Measurements from ENCODE around the gene KIF20B. TPM values are rescaled to one million over a fixed set of nuclear protein-coding genes. Genes with fewer than 3 reads are reported as not detected.

KIF20B gene
- total RNA-seq, 2 donors from 2014 or later, result 3.4 to 5.7 TPM

DNA sequence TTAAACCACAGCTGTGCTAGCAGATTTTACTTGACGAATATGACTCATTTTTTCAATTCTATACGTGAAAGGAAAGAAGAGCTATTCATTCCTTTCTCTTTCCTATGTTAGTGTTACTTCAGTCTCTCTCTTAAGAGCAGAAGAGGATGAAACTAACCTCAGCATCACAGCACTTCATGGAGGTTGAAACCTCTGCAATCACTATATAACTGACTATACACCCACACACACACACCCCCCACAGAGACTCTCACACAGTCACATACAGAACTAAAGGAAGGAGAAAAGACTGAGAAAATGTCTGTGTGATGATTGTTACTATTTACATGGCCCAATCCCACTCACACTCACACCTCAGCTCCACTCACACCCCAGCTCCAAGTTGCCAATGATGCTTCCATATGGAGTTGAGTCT lies 104.2 kb downstream of the KIF20B start:
- Histone ChIP-seq H3K9me3 (no peaks in the 10 kb centered on the region), H3K27ac (no peak overlapping the region), H3K36me3 (no peaks in the 10 kb centered on the region), H3K4me3 (no peak overlapping the region), H3K27me3 (replicated peaks; ENCODE audit: insufficient read depth) (no peaks in the 10 kb centered on the region), H3K4me1 (replicated peaks) (no peaks in the 10 kb centered on the region)
- intact Hi-C loops (cut with DNase I), result no loop called here
- 69% methylated on average over 2 of the region's 2 CpGs for WGBS
- TF ChIP-seq, protein P1, sequence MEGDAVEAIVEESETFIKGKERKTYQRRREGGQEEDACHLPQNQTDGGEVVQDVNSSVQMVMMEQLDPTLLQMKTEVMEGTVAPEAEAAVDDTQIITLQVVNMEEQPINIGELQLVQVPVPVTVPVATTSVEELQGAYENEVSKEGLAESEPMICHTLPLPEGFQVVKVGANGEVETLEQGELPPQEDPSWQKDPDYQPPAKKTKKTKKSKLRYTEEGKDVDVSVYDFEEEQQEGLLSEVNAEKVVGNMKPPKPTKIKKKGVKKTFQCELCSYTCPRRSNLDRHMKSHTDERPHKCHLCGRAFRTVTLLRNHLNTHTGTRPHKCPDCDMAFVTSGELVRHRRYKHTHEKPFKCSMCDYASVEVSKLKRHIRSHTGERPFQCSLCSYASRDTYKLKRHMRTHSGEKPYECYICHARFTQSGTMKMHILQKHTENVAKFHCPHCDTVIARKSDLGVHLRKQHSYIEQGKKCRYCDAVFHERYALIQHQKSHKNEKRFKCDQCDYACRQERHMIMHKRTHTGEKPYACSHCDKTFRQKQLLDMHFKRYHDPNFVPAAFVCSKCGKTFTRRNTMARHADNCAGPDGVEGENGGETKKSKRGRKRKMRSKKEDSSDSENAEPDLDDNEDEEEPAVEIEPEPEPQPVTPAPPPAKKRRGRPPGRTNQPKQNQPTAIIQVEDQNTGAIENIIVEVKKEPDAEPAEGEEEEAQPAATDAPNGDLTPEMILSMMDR (IDR thresholded peaks at IDR 0.05), result no peak
- TF ChIP-seq POLR2A (IDR thresholded peaks at IDR 0.05) (no peak), POLR2AphosphoS5 (IDR thresholded peaks at IDR 0.05) (no peak)
- no peak for DNase-seq (ENCODE audit: low spot score)

GRCh38 chr10:89808842-89809241 lies 107.5 kb downstream of the KIF20B start:
- 66% methylated on average over 2 of the region's 2 CpGs for WGBS
- intact Hi-C loops (cut with DNase I), result no loop called here
- TF ChIP-seq, protein P1 (IDR thresholded peaks at IDR 0.05), result no peak
- H3K9me3 ChIP-seq, result no peaks in the 10 kb centered on the region
- DNase-seq (ENCODE audit: low spot score), result no peak
- no peaks in the 10 kb centered on the region for H3K27me3 ChIP-seq (replicated peaks; ENCODE audit: insufficient read depth)
- H3K4me3 ChIP-seq, result no peak overlapping the region
- no peak overlapping the region for H3K27ac ChIP-seq
- no peaks in the 10 kb centered on the region for H3K36me3 ChIP-seq
- H3K4me1 ChIP-seq (replicated peaks), result no peaks in the 10 kb centered on the region

DNA sequence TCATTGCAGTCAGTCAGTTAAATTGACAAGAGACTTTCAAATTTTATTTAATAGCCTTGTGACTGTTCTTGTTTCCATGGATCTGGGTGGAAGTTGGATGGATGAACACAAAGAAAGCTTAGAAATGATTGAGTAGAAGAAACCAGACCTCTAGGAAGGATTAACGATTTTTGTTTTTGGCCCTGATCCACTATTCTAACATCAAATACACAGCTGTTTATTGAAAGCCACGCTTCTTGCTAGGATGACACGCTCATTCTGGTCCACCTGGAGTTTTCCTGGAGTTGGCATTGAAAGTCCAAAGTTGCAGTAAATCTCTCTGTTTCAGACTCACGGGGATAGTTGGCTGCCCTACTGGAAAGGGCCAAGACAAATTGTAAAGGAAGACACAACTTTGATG lies 108.4 kb downstream of the KIF20B start:
- WGBS, result 69% methylated on average over 4 of the region's 4 CpGs
- TF ChIP-seq POLR2AphosphoS5 (IDR thresholded peaks at IDR 0.05) (no peak), POLR2A (IDR thresholded peaks at IDR 0.05) (no peak)
- TF ChIP-seq, protein P1 (IDR thresholded peaks at IDR 0.05), result no peak
- H3K27me3 ChIP-seq (replicated peaks; ENCODE audit: insufficient read depth), result no peaks in the 10 kb centered on the region
- H3K4me1 ChIP-seq (replicated peaks), result no peaks in the 10 kb centered on the region
- intact Hi-C loops (cut with DNase I), result no loop called here
- no peak for DNase-seq (ENCODE audit: low spot score)
- H3K36me3 ChIP-seq, result no peaks in the 10 kb centered on the region
- no peak overlapping the region for H3K27ac ChIP-seq
- no peak overlapping the region for H3K4me3 ChIP-seq
- H3K9me3 ChIP-seq, result no peaks in the 10 kb centered on the region

DNA sequence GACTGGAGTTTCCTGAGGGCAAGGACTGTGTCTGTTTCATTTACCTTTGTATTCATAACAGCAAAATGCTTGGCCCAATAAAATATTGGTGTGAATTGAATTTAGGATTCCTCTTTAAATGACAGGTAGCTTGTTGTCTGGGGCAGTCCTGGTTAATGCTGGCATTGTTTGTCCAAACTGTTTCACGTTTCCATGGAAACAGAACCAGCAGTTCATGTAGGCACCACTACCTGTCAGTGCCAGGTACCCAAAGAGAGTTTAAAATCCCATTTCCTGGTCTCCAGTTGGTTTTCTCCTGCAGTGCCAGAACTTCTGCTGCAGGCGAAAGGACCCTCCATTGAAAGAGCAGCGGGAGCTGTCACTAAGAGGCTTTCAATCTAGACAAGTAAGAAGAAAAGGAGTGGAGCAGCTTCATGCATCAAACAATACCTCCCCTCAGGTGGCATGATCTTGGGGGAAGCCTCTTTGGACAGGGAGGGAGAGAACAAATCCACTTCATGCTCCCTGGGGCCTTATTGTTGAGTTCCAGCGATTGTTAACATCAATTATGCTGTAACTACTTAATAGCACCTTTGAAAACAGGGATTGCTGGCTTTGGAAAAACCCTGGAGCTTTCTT lies 109.6 kb downstream of the KIF20B start:
- Histone ChIP-seq H3K27me3 (replicated peaks; ENCODE audit: insufficient read depth) (no peaks in the 10 kb centered on the region), H3K9me3 (no peaks in the 10 kb centered on the region), H3K4me1 (replicated peaks) (no peaks in the 10 kb centered on the region), H3K4me3 (no peak overlapping the region), H3K27ac (no peak overlapping the region), H3K36me3 (no peaks in the 10 kb centered on the region)
- TF ChIP-seq, protein P1 (IDR thresholded peaks at IDR 0.05), result no peak
- TF ChIP-seq POLR2AphosphoS5 (IDR thresholded peaks at IDR 0.05), result no peak
- no peak for TF ChIP-seq POLR2A (IDR thresholded peaks at IDR 0.05)
- 89% methylated on average over 4 of the region's 4 CpGs for WGBS
- DNase-seq (ENCODE audit: low spot score), result no peak
- intact Hi-C loops (cut with DNase I), result no loop called here

DNA sequence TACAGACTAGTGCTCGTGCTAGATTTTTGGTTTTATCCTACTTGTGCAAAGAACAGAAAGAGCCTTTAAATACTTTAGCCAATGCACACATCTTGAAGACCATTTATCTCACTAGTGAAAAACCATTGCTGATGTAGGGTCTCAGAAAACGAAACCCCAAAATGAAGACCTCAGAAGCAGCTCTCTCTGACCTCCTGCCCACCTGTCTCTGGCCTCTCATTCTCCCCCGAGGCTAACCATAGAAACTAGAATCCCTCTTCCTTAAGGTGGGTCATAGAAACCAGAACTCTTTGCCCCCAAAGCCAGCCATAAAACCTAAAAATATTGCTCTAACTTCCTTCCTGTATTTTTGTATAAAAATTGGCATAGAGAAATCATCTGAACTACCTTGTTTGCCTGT lies 112.2 kb downstream of the KIF20B start:
- no peaks in the 10 kb centered on the region for H3K27me3 ChIP-seq (replicated peaks; ENCODE audit: insufficient read depth)
- H3K4me3 ChIP-seq, result no peak overlapping the region
- no peaks in the 10 kb centered on the region for H3K36me3 ChIP-seq
- H3K9me3 ChIP-seq, result no peaks in the 10 kb centered on the region
- no peaks in the 10 kb centered on the region for H3K4me1 ChIP-seq (replicated peaks)
- DNase-seq (ENCODE audit: low spot score), result no peak
- H3K27ac ChIP-seq, result no peak overlapping the region
- intact Hi-C loops (cut with DNase I), result no loop called here
- WGBS, result 52% methylated on average over 3 of the region's 3 CpGs
- no peak for TF ChIP-seq POLR2AphosphoS5 (IDR thresholded peaks at IDR 0.05)
- TF ChIP-seq, protein P1 (IDR thresholded peaks at IDR 0.05), result no peak
- no peak for TF ChIP-seq POLR2A (IDR thresholded peaks at IDR 0.05)

Measured in prostate gland (tissue), 2 donors.